H1 (cell line): ENCODE measurements around the gene PCNX1. TPM values are rescaled to one million over a fixed set of nuclear protein-coding genes. Genes with fewer than 3 reads are reported as not detected.

ENCODE experiments used
- CBX5 ChIP-seq: fragments of 300-800, 300-1000 bp; sonication (generic); IDR thresholded peaks from 2 replicates; pipeline ENCODE4 v1.7.1; 2016; ENCODE audit warnings: antibody characterized with exemption, low read length, low read depth
- CBX8 ChIP-seq: fragments of 300-800, 300-1000 bp; sonication (generic); IDR thresholded peaks from 2 replicates; pipeline ENCODE4 v1.7.1; 2016; ENCODE audit warnings: low read depth, low read length, borderline replicate concordance
- CEBPB ChIP-seq: IDR thresholded peaks from 2 replicates; pipeline ENCODE4 v1.6.1; 2012; ENCODE audit warnings: low read depth, low read length
- KDM5A ChIP-seq: fragments of 200-600 bp; IDR thresholded peaks from 2 replicates; pipeline ENCODE4 v1.7.1; 2012; ENCODE audit warnings: mild to moderate bottlenecking, low read length, inconsistent platforms, mixed read lengths
- RBBP5 ChIP-seq: IDR thresholded peaks from 2 replicates; pipeline ENCODE4 v1.7.1; 2012; ENCODE audit warnings: low read depth, mild to moderate bottlenecking, inconsistent platforms, low read length, moderate library complexity, borderline replicate concordance
- SP1 ChIP-seq: IDR thresholded peaks from 2 replicates; pipeline ENCODE4 v1.6.1; 2011; ENCODE audit warnings: low read depth, low read length
- TAF1 ChIP-seq: IDR thresholded peaks from 2 replicates; pipeline ENCODE4 v1.6.1; 2011; ENCODE audit warnings: mild to moderate bottlenecking, low read depth, low read length
- TCF12 ChIP-seq: IDR thresholded peaks from 2 replicates; pipeline ENCODE4 v1.6.1; 2011; ENCODE audit warnings: low read depth, mild to moderate bottlenecking, low read length
- polyA plus RNA-seq, 7 experiments: library from polyadenylated mRNA; depleted of rRNA in 3 of 7; stranded (reverse) in 5 of 7; unstranded in 2 of 7; fragments of >200 nt in 5 of 7; fragments of 200-250 nt in 2 of 7; gene quantifications; 1 replicate in 5 of 7; 2 replicates in 1 of 7; 4 replicates in 1 of 7; pipeline versions ENCODE4 v1.2.1 to v1.2.3, GENCODE V29; 2011 to 2013; ENCODE audit warnings: missing spikeins in 2 of 7, mixed read lengths in 2 of 7
- total RNA-seq: library from RNA; stranded (reverse); fragmentation: NEBNext Ultra II Directional; extraction: Animal tissue kit (Norgen Biotek cat#: 25700); gene quantifications from 2 replicates; pipeline ENCODE4 v1.2.1, GENCODE V29; 2021

PCNX1 gene
- total and polyA plus RNA-seq, 2 of the 8 experiments (the other 6 are each of a cell fraction or from before 2014, with no cell fraction given), result 37.7 to 53.2 TPM

- TF ChIP-seq RBBP5 (no peak), SP1 (no peak), CBX8 (no peak), KDM5A (no peak), CBX5 (no peak), CEBPB (no peak), TAF1 (no peak), TCF12 (no peak)
Measured at GRCh38 chr14:70906793-70907175, 475 bp upstream of the PCNX1 start (continued).
